SU-DHL-6 (cell line): ENCODE data around the gene RGS6.

Experiments
- H2AFZ ChIP-seq: fragments of 200-600 bp; sonication (generic); 2 replicates; pipeline ENCODE4 v1.6.1; 2014; ENCODE audit warnings: low read depth, mild to moderate bottlenecking, moderate library complexity, mixed read lengths, antibody characterized with exemption, low read length; ENCODE audit not compliant: severe bottlenecking
- H3F3A ChIP-seq: fragments of 200-600 bp; shearing (Covaris generic); 2 replicates; pipeline ENCODE4 v1.6.0; 2016; ENCODE audit warnings: antibody characterized with exemption, mild to moderate bottlenecking; ENCODE audit not compliant: insufficient read depth
- H3K27ac ChIP-seq: fragments of 200-600 bp; sonication (generic); 2 replicates; pipeline ENCODE4 v1.5.1; 2016; ENCODE audit warnings: low read depth, mild to moderate bottlenecking, low read length, moderate library complexity, mixed read lengths
- H3K27me3 ChIP-seq: fragments of 200-600 bp; sonication (generic), shearing (Covaris generic); 2 replicates; pipeline ENCODE4 v1.6.0; 2014; ENCODE audit warnings: mild to moderate bottlenecking, low read length
- H3K36me3 ChIP-seq: fragments of 200-600 bp; sonication (generic); 2 replicates; pipeline ENCODE4 v1.6.1; 2014; ENCODE audit warnings: mild to moderate bottlenecking, low read length, mixed read lengths
- H3K4me2 ChIP-seq: fragments of 300-600, 200-600 bp; shearing (Covaris generic), sonication (generic); 2 replicates; pipeline ENCODE4 v1.6.0; 2014; ENCODE audit warnings: low read length, low read depth, mild to moderate bottlenecking; ENCODE audit not compliant: poor library complexity, severe bottlenecking
- H3K4me3 ChIP-seq: fragments of 200-600 bp; sonication (generic); 2 replicates; pipeline ENCODE4 v1.5.1; 2014; ENCODE audit warnings: antibody characterized with exemption, low read length, mild to moderate bottlenecking, mixed read lengths; ENCODE audit not compliant: insufficient read depth, poor library complexity, severe bottlenecking
- H3K79me2 ChIP-seq: fragments of 200-600 bp; sonication (generic); 2 replicates; pipeline ENCODE4 v1.6.1; 2014; ENCODE audit warnings: mild to moderate bottlenecking, low read length, moderate library complexity; ENCODE audit not compliant: insufficient read depth
- H3K9ac ChIP-seq: fragments of 200-600 bp; sonication (generic); 2 replicates; pipeline ENCODE4 v1.7.0; 2014; ENCODE audit warnings: mild to moderate bottlenecking, low read length
- H3K9me2 ChIP-seq: fragments of 200-600 bp; sonication (generic); replicated peaks from 2 replicates; pipeline ENCODE4 v1.6.1; 2014; ENCODE audit warnings: low read length; ENCODE audit not compliant: insufficient read depth
- H3K9me3 ChIP-seq: fragments of 200-600 bp; sonication (generic); 2 replicates; pipeline ENCODE4 v1.6.1; 2014; ENCODE audit warnings: low read length, mixed read lengths; ENCODE audit not compliant: insufficient read depth
- H4K20me1 ChIP-seq: fragments of 200-600 bp; sonication (generic); 2 replicates; pipeline ENCODE4 v1.6.1; 2014; ENCODE audit warnings: low read depth, mild to moderate bottlenecking, antibody characterized with exemption, low read length, moderate library complexity, mixed read lengths
- EZH2phosphoT487 ChIP-seq: fragments of 200-600 bp; sonication (generic), shearing (Covaris generic); conservative IDR thresholded peaks from 2 replicates; pipeline ENCODE4 v1.6.1; 2018; ENCODE audit warnings: mild to moderate bottlenecking, antibody characterized with exemption, low read length, moderate library complexity, mixed read lengths
- TF ChIP-seq, protein P1 (sequence below): fragments of 200-600 bp; sonication (generic); IDR thresholded peaks from one replicate; pipeline ENCODE4 v1.5.1; 2017; ENCODE audit warnings: antibody characterized with exemption, mild to moderate bottlenecking, low read length, moderate library complexity; ENCODE audit not compliant: insufficient read depth, poor library complexity, severe bottlenecking

The RGS6 gene

DNA sequence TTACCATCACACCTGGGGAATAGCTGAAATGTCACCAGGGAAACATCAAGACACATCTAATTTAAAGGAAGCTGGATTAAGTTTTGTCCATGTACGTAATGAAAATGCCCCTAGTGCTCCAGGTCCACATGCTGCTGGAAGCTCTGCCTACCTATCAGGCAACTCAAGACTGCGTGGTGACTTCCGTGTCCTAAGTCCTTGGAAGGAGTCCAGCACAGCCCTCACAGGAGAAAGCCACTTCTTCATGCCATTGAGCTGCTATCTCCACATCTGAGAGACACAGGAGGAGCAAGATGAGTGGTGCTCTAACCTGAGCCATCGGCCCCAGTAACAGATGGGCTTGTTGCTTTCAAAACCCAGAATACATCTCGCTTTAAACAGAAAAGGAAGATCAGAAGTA lies 645.3 kb downstream of the RGS6 start:
- H3K36me3 ChIP-seq, result no peaks in the 10 kb centered on the region
- H3K9ac ChIP-seq, result no peak overlapping the region
- no peak overlapping the region for H3K4me3 ChIP-seq
- no peaks in the 10 kb centered on the region for H3F3A ChIP-seq
- no peak overlapping the region for H3K4me2 ChIP-seq
- H3K27ac ChIP-seq, result no peak overlapping the region
- H3K27me3 ChIP-seq, result no peaks in the 10 kb centered on the region
- H3K9me2 ChIP-seq, result no peaks in the 10 kb centered on the region
- H3K79me2 ChIP-seq, result no peaks in the 10 kb centered on the region
- TF ChIP-seq EZH2phosphoT487, result no peak
- TF ChIP-seq, protein P1, sequence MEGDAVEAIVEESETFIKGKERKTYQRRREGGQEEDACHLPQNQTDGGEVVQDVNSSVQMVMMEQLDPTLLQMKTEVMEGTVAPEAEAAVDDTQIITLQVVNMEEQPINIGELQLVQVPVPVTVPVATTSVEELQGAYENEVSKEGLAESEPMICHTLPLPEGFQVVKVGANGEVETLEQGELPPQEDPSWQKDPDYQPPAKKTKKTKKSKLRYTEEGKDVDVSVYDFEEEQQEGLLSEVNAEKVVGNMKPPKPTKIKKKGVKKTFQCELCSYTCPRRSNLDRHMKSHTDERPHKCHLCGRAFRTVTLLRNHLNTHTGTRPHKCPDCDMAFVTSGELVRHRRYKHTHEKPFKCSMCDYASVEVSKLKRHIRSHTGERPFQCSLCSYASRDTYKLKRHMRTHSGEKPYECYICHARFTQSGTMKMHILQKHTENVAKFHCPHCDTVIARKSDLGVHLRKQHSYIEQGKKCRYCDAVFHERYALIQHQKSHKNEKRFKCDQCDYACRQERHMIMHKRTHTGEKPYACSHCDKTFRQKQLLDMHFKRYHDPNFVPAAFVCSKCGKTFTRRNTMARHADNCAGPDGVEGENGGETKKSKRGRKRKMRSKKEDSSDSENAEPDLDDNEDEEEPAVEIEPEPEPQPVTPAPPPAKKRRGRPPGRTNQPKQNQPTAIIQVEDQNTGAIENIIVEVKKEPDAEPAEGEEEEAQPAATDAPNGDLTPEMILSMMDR, result no peak
- H3K9me3 ChIP-seq, result no peaks in the 10 kb centered on the region
- no peak overlapping the region for H2AFZ ChIP-seq
- no peaks in the 10 kb centered on the region for H4K20me1 ChIP-seq

DNA sequence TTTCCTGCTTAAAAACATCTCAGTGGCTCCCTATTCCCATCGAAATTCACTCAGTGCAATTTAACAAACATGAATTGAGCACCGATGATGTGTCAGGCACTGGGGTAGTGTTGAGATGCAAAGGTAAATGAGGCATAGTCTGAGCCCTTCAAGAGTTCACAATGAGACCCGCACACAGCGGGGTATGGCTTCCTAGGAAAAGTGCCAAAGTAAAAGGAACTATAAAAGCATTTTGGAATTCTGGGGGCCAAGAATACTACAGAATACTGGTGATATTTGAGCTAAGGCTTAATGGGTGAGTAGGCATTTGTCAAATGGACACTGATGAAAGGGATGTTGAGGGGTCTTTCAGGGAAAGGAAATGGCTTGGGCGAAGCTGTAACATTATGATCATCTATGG lies 646.3 kb downstream of the RGS6 start:
- Histone ChIP-seq H3K79me2 (no peaks in the 10 kb centered on the region), H3K27ac (no peak overlapping the region), H3K9ac (no peak overlapping the region), H2AFZ (no peak overlapping the region), H3K4me3 (no peak overlapping the region), H3F3A (no peaks in the 10 kb centered on the region), H3K9me3 (no peaks in the 10 kb centered on the region), H3K9me2 (no peaks in the 10 kb centered on the region), H3K36me3 (no peaks in the 10 kb centered on the region), H4K20me1 (no peaks in the 10 kb centered on the region), H3K4me2 (no peak overlapping the region), H3K27me3 (no peaks in the 10 kb centered on the region)
- TF ChIP-seq, protein P1, result no peak
- TF ChIP-seq EZH2phosphoT487, result no peak

DNA sequence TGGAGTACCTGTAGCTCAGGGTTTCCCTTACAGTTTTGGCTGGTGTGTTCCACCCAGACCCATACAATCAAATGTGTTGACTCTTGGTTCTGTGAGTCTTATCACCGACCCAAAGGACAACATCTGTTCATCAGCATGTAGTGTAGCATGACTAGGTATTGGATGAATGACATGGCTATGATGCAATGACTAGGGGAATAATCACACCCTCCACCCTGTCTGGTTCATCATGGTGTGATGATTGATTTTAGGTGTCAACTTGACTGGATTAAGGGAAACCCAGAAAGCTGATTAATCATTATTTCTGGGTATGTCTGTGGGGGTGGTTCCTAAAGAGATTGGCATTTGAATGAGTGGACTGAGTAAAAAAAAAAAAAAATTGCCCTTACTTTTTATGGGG lies 650.4 kb downstream of the RGS6 start:
- no peaks in the 10 kb centered on the region for H3K9me3 ChIP-seq
- no peaks in the 10 kb centered on the region for H3K9me2 ChIP-seq
- H3F3A ChIP-seq, result no peaks in the 10 kb centered on the region
- H3K4me2 ChIP-seq, result no peak overlapping the region
- H3K36me3 ChIP-seq, result no peaks in the 10 kb centered on the region
- no peak overlapping the region for H3K4me3 ChIP-seq
- no peak overlapping the region for H2AFZ ChIP-seq
- no peaks in the 10 kb centered on the region for H3K27me3 ChIP-seq
- no peaks in the 10 kb centered on the region for H4K20me1 ChIP-seq
- no peak overlapping the region for H3K9ac ChIP-seq
- no peak for TF ChIP-seq EZH2phosphoT487
- H3K79me2 ChIP-seq, result no peaks in the 10 kb centered on the region
- no peak overlapping the region for H3K27ac ChIP-seq

DNA sequence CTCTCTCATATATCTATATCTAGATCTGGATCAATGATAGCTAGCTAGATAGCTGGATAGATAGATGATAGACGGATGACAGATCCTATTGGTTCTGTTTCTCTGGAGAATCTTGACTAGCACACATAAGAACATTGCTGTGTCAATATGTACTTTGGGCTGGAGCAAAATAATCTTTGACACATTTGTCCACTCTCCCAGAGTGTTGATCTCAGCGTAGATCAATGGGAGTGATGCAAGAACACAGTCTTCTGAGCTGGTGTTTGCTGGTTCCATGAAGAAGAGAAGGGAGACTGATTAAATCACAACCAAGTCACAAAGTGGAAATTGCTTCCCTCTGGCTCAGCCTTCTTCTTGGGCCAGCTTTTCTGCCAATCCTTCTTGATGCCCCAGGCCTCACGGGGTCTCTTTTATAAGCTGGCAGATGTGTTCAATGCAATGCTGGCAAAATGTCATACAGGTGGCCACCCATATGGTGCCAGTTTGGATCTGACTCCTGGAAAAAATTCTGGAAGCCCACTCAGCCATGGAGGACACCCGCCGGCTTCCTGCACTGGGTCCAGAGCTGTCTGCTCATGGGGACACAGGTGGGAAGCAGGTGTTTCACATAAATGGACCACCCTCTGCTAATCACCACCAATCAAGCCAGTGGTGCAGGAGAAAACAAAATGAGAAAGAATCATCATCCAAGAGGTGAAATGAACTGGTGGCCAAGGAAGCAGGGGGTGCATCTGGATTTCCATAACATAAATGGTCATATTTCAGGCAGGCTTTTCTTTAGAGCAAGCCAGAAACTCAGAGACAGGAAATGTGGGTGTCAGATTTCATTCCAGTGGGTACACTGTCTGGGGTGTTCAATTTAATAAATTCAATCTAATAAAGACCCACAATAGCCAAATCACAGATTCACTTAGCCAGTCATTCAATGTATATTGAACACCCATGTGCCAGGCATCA lies 651.4 kb downstream of the RGS6 start:
- no peak overlapping the region for H3K9ac ChIP-seq
- no peaks in the 10 kb centered on the region for H3K27me3 ChIP-seq

More for the DNA sequence above, 651.4 kb downstream of the RGS6 start:
- no peaks in the 10 kb centered on the region for H3K9me3 ChIP-seq
- no peak overlapping the region for H3K4me2 ChIP-seq
- H3K9me2 ChIP-seq, result no peaks in the 10 kb centered on the region
- H3K4me3 ChIP-seq, result no peak overlapping the region
- no peak for TF ChIP-seq EZH2phosphoT487
- TF ChIP-seq, protein P1, result no peak
- H3K27ac ChIP-seq, result no peak overlapping the region
- H3K79me2 ChIP-seq, result no peaks in the 10 kb centered on the region
- H2AFZ ChIP-seq, result no peak overlapping the region
- H3F3A ChIP-seq, result no peaks in the 10 kb centered on the region
- H4K20me1 ChIP-seq, result no peaks in the 10 kb centered on the region
- no peaks in the 10 kb centered on the region for H3K36me3 ChIP-seq
